Measurements from ENCODE around the gene PNCK.
"Not testable (repeated sequence)": the region's sequence is repeated elsewhere in the genome, so short reads cannot be mapped to it uniquely, and the experiment has no call there.

The PNCK gene

DNA sequence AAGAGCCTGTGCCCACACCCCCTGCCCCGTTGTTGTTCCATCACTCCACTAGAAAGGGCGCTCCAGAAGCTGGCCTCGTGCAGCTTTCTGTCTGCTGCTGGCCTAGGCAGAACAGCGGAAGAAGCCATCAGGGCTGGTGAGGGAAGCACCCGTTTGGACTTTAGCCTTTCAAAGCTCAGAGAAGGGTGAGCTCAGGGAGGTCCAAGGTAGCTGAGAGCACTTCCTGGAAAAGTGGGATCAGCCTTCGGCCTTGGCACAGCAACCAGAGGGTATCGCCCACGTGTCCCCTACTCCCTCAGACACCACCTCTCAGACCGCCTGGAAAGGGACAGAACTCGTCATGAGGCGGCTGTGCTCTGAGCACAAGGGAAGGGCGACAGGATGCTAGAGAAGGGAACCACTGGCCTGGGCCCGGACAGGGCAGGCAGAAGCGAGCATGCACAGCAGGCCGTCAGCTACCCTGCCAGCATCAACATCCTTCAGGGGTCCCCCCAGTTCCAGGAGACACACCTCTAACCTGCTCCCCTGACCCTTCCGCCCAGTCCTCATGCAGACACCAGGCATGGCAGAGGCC is 25.7 kb upstream of the PNCK start:
- not testable (repeated sequence) for DNase-seq (ENCODE audit: low spot score)

DNA sequence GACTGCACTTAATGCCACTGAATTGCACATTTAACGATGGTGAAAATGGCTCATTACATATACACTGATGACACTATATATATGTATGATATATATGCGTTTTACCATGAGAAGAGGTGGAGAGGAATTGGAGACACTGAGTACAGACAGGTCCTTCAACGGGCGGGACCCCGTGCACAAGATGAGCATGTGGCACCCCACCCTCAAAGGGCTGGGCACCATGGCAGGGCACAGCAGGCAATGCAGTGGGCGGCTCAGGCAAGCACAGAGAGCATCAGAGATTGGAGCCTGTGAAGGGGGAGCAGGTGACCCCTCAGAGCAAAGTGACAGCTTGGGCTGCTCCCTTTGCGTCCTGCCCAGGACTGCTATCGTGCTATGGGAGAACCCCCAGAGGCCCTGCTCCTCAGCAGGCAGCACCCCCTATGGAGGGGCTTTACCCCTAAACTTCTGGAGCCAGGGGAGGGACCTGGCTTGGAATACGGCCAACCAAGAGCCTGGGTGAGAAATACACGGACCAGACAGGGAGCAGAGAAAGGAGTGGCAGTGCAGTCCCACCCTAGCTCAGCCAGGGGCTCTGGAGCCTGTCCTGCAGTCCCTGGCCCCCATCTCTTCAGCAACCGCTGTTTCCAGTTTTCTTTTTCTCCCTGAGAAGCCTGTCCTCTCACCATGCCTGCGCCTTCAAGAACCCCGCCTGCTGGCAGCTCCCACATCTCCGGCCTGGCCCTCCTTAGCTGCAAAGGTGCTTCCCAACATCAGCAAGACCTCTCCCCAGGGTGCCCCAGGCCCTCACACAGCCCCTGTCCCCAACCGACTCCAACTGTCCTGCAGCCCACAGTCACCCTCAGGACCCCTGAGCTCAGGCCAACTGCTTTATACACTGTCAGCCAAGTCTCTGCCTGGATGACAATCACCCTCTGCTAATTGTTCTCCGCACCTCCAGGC is 24.6 kb upstream of the PNCK start:
- DNase-seq (ENCODE audit: low spot score) = no peak

GRCh38 chrX:153696986-153697722 is 23.5 kb upstream of the PNCK start:
- not testable (repeated sequence) for DNase-seq (ENCODE audit: low spot score)

DNA sequence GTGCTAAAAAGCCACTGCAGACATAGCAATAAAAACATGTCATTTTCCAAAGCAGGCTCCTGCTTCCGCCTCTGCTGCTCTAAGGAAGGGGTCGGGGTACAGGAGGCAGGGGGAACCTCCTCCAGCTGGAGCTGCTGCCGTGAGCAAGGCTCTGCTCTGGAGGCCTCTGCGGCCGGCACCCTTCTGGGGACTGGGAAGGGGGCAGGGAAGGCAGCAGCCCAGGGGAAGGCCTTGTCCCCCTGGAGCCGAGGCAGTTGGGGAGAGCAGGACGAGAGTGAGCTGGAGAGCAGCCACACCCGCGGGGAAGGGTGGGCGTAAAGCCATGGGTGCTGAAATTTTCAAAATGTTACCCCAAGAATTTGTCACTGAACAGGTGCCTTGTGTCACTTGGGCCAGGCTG is 22.9 kb upstream of the PNCK start:
- not testable (repeated sequence) for DNase-seq (ENCODE audit: low spot score)

DNA sequence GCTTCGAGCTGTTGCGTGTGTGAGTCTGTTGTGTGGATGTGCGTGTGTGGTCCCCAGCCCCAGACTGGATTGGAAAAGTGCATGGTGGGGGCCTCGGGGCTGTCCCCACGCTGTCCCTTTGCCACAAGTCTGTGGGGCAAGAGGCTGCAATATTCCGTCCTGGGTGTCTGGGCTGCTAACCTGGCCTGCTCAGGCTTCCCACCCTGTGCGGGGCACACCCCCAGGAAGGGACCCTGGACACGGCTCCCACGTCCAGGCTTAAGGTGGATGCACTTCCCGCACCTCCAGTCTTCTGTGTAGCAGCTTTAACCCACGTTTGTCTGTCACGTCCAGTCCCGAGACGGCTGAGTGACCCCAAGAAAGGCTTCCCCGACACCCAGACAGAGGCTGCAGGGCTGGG is 22.5 kb upstream of the PNCK start:
- DNase-seq (ENCODE audit: low spot score) = no peak

GRCh38 chrX:153694687-153695270 is 21.2 kb upstream of the PNCK start:
- DNase-seq (ENCODE audit: low spot score) = no peak

- DNase-seq (ENCODE audit: low spot score) = not testable (repeated sequence)
These were observed 20.6 kb upstream of the PNCK start for GRCh38 chrX:153694256-153694655.

DNA sequence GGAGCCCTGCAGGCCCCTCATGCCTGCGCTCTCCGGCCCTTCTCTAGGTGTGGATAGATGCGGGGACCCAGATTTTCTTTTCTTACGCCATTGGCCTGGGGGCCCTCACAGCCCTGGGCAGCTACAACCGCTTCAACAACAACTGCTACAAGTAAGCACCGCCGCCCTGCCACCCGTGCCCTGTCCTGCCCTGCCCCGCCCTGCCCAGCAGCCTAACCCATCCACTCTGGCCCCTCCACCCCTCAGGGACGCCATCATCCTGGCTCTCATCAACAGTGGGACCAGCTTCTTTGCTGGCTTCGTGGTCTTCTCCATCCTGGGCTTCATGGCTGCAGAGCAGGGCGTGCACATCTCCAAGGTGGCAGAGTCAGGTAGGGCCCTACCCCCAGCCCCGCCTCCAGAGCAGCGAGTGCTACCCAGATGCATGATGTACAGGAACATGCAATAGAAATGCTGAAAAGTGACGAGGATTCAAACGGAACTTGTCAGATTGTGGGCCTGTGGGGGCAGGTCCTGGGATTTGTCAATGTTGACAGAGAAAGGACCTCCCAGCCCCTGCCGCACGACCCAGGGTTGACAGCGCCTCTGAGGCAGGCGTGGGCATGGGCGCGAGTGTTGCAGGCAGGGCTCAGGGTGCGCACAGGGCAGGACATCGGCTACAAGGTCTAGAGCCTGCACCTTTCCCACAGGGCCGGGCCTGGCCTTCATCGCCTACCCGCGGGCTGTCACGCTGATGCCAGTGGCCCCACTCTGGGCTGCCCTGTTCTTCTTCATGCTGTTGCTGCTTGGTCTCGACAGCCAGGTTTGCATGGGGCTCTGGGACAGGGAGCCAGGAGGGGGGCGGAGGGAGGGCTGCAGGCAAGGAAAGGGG is 19.8 kb upstream of the PNCK start:
- no peak for DNase-seq (ENCODE audit: low spot score)

DNA sequence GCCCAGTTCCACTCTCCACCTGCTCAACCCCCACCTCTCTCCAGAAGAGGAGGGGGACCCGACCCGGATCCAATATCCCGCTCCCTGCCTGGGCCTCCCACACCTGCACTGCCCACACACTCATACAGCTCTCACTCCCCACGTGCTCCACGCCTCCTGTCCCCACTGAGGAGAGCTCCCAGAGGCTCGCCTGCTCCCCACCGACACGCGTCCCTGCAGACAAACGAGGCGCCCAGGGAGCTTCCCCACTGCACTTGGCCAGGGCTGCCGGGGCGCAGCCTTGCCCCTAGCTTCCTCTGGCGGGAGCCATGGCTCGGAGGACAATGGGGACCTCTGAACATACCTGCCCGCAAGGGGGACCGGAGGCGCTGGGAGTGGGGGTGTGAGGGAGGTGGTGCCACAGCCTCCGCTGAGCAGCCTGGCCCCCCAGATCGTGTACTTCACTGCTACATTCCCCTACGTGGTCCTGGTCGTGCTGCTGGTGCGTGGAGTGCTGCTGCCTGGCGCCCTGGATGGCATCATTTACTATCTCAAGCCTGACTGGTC is 19.1 kb upstream of the PNCK start:
- no peak for DNase-seq (ENCODE audit: low spot score)

DNA sequence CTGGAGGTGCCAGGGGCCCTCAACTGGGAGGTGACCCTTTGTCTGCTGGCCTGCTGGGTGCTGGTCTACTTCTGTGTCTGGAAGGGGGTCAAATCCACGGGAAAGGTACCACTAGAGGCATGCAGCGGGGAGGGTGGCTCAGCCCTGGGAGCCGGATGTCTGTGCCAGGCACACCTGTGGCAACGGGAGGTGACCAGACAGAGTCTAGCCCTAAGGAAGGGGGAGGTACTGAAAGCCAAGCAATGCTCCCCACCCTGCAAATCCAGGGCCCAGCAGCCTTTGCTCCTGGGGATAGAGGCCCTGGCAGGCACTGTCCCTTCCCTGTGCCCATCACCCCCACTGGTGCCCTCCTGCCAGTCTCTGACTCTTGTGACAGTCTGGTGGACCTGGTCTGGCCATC is 18.4 kb upstream of the PNCK start:
- DNase-seq (ENCODE audit: low spot score) = no peak

GRCh38 chrX:153691032-153691827 is 17.6 kb upstream of the PNCK start:
- not testable (repeated sequence) for DNase-seq (ENCODE audit: low spot score)

- DNase-seq (ENCODE audit: low spot score) = no peak
These were observed 16.9 kb upstream of the PNCK start for GRCh38 chrX:153690466-153690865.

- no peak for DNase-seq (ENCODE audit: low spot score)
These were observed 16.2 kb upstream of the PNCK start for GRCh38 chrX:153689654-153690465.

DNA sequence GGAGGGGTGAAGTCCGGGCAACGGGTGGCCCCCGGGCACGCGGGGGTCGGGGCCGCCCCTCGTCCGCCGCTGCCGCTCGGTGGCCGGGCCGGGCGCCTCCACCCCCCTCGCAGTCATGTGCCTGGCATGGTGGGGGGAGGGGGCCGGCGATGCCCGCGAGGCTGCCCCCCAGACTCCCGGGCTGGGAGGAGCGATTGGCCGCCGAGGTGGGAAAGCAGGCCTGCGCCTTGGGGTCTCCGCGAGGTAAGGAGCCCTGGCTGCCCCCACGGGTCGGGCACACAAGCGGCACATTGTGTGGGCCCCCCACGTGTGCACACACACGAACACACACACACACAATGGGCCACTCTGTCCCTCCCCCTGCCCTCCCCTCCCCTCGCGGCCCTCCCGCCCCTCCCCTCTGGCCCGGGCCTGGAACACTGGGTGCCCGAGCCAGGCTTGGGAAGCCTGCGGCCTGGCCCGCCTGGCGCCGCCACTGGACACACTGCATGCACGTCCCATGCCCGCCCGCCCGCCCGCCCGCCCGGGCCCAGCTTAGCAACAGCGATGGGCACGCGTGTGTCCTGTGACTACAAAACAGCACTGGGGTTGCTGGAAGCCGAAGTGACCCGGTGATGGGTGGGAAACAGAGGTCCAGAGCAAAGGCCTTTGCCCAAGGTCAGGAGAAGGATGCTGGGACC is 15.4 kb upstream of the PNCK start:
- peak; percentile 55 for DNase-seq (ENCODE audit: low spot score)

GRCh38 chrX:153688506-153688905 is 14.9 kb upstream of the PNCK start:
- no peak for DNase-seq (ENCODE audit: low spot score)

DNA sequence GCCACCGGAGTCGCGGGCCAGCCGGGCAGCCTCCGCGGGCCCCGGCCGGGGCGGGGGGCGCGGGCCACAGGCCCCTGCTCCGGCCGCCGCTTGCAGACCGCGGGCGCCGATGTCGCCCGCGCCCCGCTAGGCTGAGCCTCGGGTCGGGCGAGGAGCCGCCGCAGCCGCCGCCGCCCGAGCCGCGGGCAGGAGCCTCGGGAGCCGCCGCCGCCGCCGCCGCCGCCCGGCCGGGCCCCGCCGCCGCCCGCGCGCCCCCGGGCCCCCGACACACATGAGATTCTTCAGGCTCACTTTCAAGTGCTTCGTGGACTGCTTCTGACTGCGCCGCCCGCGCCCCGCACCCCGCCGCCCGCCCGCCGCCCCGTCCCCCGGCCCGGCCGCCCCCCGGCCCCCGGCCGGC is 14.5 kb upstream of the PNCK start:
- DNase-seq (ENCODE audit: low spot score) = no peak

DNA sequence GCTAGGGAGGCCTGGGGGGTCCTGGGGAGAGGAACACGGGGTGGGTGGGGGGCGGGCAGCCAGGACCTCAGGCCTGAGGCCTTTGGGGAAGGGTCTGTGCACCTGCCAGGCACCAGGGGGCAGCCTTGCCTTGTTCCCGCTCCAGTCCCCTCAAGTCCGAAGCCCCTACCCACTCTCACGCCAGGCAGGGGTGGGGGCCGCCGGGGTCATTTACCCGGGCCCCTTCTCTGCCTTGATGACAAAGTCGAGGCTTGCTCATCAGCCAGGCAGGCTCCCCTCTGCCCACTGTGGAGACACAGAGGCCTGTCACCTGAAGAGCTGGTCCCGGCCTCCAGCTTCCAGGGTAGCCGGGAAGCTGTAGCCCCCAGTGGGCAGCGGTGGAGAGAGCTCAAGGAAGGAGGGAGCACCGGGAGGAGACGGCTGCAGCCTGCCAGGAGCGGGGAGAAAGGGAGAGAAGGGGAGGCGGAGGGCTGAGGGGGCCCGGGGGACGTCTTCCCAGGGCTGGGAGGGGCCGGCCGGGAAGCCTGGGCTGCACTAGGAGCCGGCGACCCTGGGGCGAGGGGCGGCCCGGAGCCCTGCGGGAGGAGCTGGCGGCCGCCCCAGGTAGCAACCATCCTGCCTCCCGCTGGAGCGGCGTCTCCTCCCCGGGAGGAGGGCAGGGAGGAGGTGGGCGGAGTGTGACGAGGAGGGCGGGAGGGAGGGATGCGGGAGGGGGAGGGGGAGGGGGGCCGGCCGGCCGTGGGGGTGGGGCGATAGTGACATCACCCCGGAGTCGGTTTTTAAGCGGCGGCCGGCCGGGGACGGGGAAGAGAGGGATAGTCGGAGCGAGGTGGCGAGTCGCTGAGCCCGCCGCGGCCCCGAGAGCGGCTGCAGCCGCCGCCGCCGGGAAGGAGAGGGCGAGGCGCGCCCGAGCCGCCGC is 13.8 kb upstream of the PNCK start, which contains the start of gene SLC6A8:
SLC6A8 (plus strand) TSS at position 806 of the 919 bp plus-strand sequence. CDS start 649 bp downstream, outside the sequence.
- DNase-seq (ENCODE audit: low spot score) = peak; percentile 50

- DNase-seq (ENCODE audit: low spot score) = no peak
These were observed 13.1 kb upstream of the PNCK start for GRCh38 chrX:153686711-153687110.

Measured in pons (tissue), 1 donor.